ENCODE data around the gene SLC2A13. TPM values are rescaled to one million over a fixed set of nuclear protein-coding genes. Genes with fewer than 3 reads are reported as not detected.

The SLC2A13 gene
- total RNA-seq, 1 experiment from 2014 or later = 1.7 TPM

DNA sequence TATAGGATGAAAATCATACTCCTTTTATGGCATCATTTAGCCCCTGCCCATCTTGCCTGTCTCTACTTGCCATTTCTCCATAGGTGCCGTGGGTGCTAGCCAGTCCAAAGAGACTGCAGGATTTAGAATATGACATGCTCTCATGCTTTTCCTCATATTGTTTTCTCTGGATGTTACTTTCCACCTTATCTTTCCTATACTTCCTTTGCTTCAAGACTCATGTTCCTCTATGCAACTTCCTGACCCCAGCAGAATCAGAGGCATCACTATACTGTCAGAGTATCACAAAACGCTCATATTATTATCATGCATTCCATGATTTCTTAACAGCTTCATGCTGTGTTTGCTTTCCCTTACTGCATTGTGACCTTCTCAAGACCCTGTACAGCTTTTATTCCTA is 265.5 kb downstream of the SLC2A13 start:
- ChIA-PET POLR2A (interaction anchor here (1.1 kb wide), 1 partner anchor 9 kb away, joined by 3 read pairs; no protein-coding TSS in a partner anchor), CTCF (interaction anchor here (0.7 to 0.8 kb wide), 2 partner anchors 11 to 218 kb away, joined by 3 read pairs; no protein-coding TSS in a partner anchor)
- H3K27me3 Mint-ChIP-seq (ENCODE audit: insufficient read depth, unreplicated experiment) = no peaks in the 10 kb centered on the region
- H3K9me3 Mint-ChIP-seq (ENCODE audit: unreplicated experiment) = no peaks in the 10 kb centered on the region
- no peak overlapping the region for H3K27ac Mint-ChIP-seq (ENCODE audit: low read depth, unreplicated experiment)
- no peak for DNase-seq (ENCODE audit: unreplicated experiment)
- no peak overlapping the region for H3K4me3 Mint-ChIP-seq (ENCODE audit: unreplicated experiment)
- no peaks in the 10 kb centered on the region for H3K4me1 Mint-ChIP-seq (ENCODE audit: insufficient read depth, unreplicated experiment)
- intact Hi-C loops (cut with micrococcal nuclease) = no loop called here
- no peaks in the 10 kb centered on the region for H3K36me3 Mint-ChIP-seq (ENCODE audit: insufficient read depth, unreplicated experiment)
- no TSS peak for BruUV-seq (replicated peaks)
- no peak for TF ChIP-seq CTCF (IDR thresholded peaks at IDR 0.05; ENCODE audit: unreplicated experiment)

- Mint-ChIP-seq H3K4me1 (ENCODE audit: insufficient read depth, unreplicated experiment) (no peaks in the 10 kb centered on the region), H3K36me3 (ENCODE audit: insufficient read depth, unreplicated experiment) (no peaks in the 10 kb centered on the region), H3K27me3 (ENCODE audit: insufficient read depth, unreplicated experiment) (no peaks in the 10 kb centered on the region), H3K27ac (ENCODE audit: low read depth, unreplicated experiment) (no peak overlapping the region), H3K9me3 (ENCODE audit: unreplicated experiment) (no peaks in the 10 kb centered on the region), H3K4me3 (ENCODE audit: unreplicated experiment) (no peak overlapping the region)
- intact Hi-C loops (cut with micrococcal nuclease) = no loop called here
- no peak for TF ChIP-seq CTCF (IDR thresholded peaks at IDR 0.05; ENCODE audit: unreplicated experiment)
- POLR2A ChIA-PET = interaction anchor here (0.6 to 1.1 kb wide), 2 partner anchors 11 to 1038 kb away, joined by 3 read pairs; no protein-coding TSS in a partner anchor
- CTCF ChIA-PET = interaction anchor here (0.6 kb wide), 1 partner anchor 79 kb away, joined by 4 read pairs; no protein-coding TSS in a partner anchor
- DNase-seq (ENCODE audit: unreplicated experiment) = no peak
- BruUV-seq (replicated peaks) = no TSS peak
Observed at GRCh38 chr12:39839072-39839471, 266.8 kb downstream of the SLC2A13 start.

DNA sequence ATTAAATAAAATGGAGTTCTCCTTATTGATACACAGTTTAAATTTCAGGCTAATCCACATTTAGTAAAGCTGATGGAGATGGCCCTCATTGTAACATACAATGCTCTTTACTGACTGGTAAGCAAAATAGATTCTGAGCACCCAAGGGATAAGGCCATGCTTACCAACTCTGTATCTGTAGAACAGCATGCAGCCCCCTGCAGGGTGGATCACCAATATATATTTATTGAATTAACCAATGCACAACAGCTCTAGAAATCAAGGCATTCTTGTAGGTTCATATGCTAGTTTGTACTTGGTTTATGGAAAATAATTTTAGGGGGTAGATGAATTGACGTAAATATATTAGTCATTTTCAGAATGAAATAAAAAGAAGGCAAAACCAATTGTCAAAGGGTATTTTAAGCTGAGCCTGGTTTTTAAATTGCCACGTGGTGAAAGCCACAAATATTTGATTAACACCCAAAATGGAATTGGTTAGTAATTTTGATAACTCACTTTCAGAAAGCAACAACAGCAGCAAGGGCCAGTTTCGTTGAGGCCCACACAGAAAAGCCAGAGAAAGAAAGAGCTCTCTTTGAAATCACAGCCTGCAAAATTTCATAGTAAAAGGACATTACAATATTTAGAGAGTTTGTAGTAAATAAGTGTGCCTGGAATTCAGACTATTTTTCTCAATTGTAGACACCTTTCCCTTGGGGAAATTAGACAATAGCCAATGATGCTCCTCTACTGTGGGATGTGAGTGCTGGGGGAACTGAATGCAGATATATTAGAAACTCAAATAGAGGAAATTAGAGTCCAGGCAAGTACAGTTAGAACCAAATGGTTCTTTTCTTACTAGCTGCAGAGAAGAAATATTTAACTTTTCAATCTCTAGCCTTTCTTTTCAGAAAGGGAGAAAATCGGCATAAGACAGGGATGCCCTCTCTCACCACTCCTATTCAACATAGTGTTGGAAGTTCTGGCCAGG is 270.1 kb downstream of the SLC2A13 start:
- no peaks in the 10 kb centered on the region for H3K4me1 Mint-ChIP-seq (ENCODE audit: insufficient read depth, unreplicated experiment)
- no peak for TF ChIP-seq CTCF (IDR thresholded peaks at IDR 0.05; ENCODE audit: unreplicated experiment)
- intact Hi-C loops (cut with micrococcal nuclease) = no loop called here
- no peaks in the 10 kb centered on the region for H3K27me3 Mint-ChIP-seq (ENCODE audit: insufficient read depth, unreplicated experiment)
- H3K27ac Mint-ChIP-seq (ENCODE audit: low read depth, unreplicated experiment) = no peak overlapping the region
- CTCF ChIA-PET = interaction anchor here (0.6 kb wide), 1 partner anchor 20 kb away, joined by 3 read pairs; no protein-coding TSS in a partner anchor
- BruUV-seq (replicated peaks) = no TSS peak
- DNase-seq (ENCODE audit: unreplicated experiment) = no peak
- H3K9me3 Mint-ChIP-seq (ENCODE audit: unreplicated experiment) = no peaks in the 10 kb centered on the region
- POLR2A ChIA-PET = no interaction called here
- no peak overlapping the region for H3K4me3 Mint-ChIP-seq (ENCODE audit: unreplicated experiment)
- H3K36me3 Mint-ChIP-seq (ENCODE audit: insufficient read depth, unreplicated experiment) = no peaks in the 10 kb centered on the region

- Mint-ChIP-seq H3K27me3 (ENCODE audit: insufficient read depth, unreplicated experiment) (no peaks in the 10 kb centered on the region), H3K27ac (ENCODE audit: low read depth, unreplicated experiment) (no peak overlapping the region), H3K36me3 (ENCODE audit: insufficient read depth, unreplicated experiment) (no peaks in the 10 kb centered on the region), H3K4me1 (ENCODE audit: insufficient read depth, unreplicated experiment) (no peaks in the 10 kb centered on the region), H3K4me3 (ENCODE audit: unreplicated experiment) (no peak overlapping the region), H3K9me3 (ENCODE audit: unreplicated experiment) (no peaks in the 10 kb centered on the region)
- no TSS peak for BruUV-seq (replicated peaks)
- TF ChIP-seq CTCF (IDR thresholded peaks at IDR 0.05; ENCODE audit: unreplicated experiment) = no peak
- intact Hi-C loops (cut with micrococcal nuclease) = no loop called here
- ChIA-PET POLR2A (no interaction called here), CTCF (no interaction called here)
- no peak for DNase-seq (ENCODE audit: unreplicated experiment)
Observed at GRCh38 chr12:39831587-39832315, 274.1 kb downstream of the SLC2A13 start.

Data from MCF 10A (cell line).